ENCODE measurements around the gene CARMIL1. TPM values are rescaled to one million over a fixed set of nuclear protein-coding genes. Genes with fewer than 3 reads are reported as not detected.

The CARMIL1 gene
- total and polyA plus RNA-seq, 12 donors = 9.2 to 36.2 (median 14.5) TPM

GRCh38 chr6:25576919-25577318, 297.7 kb downstream of the CARMIL1 start:
- TF ChIP-seq CTCF (IDR thresholded peaks at IDR 0.05) = no peak
- TF ChIP-seq POLR2A (IDR thresholded peaks at IDR 0.05) = no peak

GRCh38 chr6:25578538-25578937, 299.4 kb downstream of the CARMIL1 start:
- H3K4me3 ChIP-seq = no peak overlapping the region
- H3K27ac ChIP-seq = no peak overlapping the region
- intact Hi-C loops (cut with DNase I) = no loop called here
- DNase-seq = no peak
- no peaks in the 10 kb centered on the region for H3K9me3 ChIP-seq (replicated peaks in 1 of 3)
- TF ChIP-seq POLR2A (IDR thresholded peaks at IDR 0.05) (no peak), CTCF (IDR thresholded peaks at IDR 0.05) (no peak)
- no peaks in the 10 kb centered on the region for H3K36me3 ChIP-seq (replicated peaks in 1 of 2)
- no peaks in the 10 kb centered on the region for H3K27me3 ChIP-seq
- peaks cover 1 to 23% of the 10 kb centered on the region in 2 donors for H3K4me1 ChIP-seq (replicated peaks in 1 of 2)

More at GRCh38 chr6:25576919-25577318, 297.7 kb downstream of the CARMIL1 start:
- Histone ChIP-seq H3K4me3 (no peak overlapping the region), H3K4me1 (replicated peaks in 1 of 2) (peaks cover 0 to 7% of the 10 kb centered on the region in 2 donors), H3K27ac (no peak overlapping the region), H3K27me3 (no peaks in the 10 kb centered on the region), H3K9me3 (replicated peaks in 1 of 3) (no peaks in the 10 kb centered on the region), H3K36me3 (replicated peaks in 1 of 2) (no peaks in the 10 kb centered on the region)
- no peak for DNase-seq
- 91 to 92% (median 92%) methylated on average over 2 of the region's 2 CpGs for WGBS, 4 donors
- intact Hi-C loops (cut with DNase I) = no loop called here

GRCh38 chr6:25579391-25579883, 300.3 kb downstream of the CARMIL1 start:
- H3K4me1 ChIP-seq (replicated peaks in 1 of 2) = peaks cover 8 to 31% of the 10 kb centered on the region in 2 donors
- no peaks in the 10 kb centered on the region for H3K36me3 ChIP-seq (replicated peaks in 1 of 2)
- DNase-seq = no peak
- no peak overlapping the region for H3K4me3 ChIP-seq
- no peak overlapping the region for H3K27ac ChIP-seq
- no peaks in the 10 kb centered on the region for H3K9me3 ChIP-seq (replicated peaks in 1 of 3)
- 84 to 89% (median 86%) methylated on average over 2 of the region's 2 CpGs for WGBS, 4 donors
- no peaks in the 10 kb centered on the region for H3K27me3 ChIP-seq
- TF ChIP-seq POLR2A (IDR thresholded peaks at IDR 0.05) (no peak), CTCF (IDR thresholded peaks at IDR 0.05) (no peak)
- intact Hi-C loops (cut with DNase I) = no loop called here

- Histone ChIP-seq H3K9me3 (replicated peaks in 1 of 3) (no peaks in the 10 kb centered on the region), H3K4me3 (peak overlapping the region in 1 of 4 donors; percentile 3), H3K4me1 (replicated peaks in 1 of 2) (peaks cover 8 to 33% of the 10 kb centered on the region in 2 donors), H3K27me3 (no peaks in the 10 kb centered on the region), H3K27ac (peak overlapping the region in 1 of 5 donors; percentile 19), H3K36me3 (replicated peaks in 1 of 2) (no peaks in the 10 kb centered on the region)
- no peak for TF ChIP-seq POLR2A (IDR thresholded peaks at IDR 0.05)
- no peak for TF ChIP-seq CTCF (IDR thresholded peaks at IDR 0.05)
- 55 to 70% (median 64%) methylated on average over 4 of the region's 4 CpGs for WGBS, 4 donors
- DNase-seq = no peak
- intact Hi-C loops (cut with DNase I) = no loop called here
Measured at GRCh38 chr6:25579902-25580495, 300.8 kb downstream of the CARMIL1 start.
